H9 (cell line): Measurements from ENCODE around the gene LMBRD2. TPM values are rescaled to one million over a fixed set of nuclear protein-coding genes. Genes with fewer than 3 reads are reported as not detected.

ENCODE experiments used
- DNase-seq: peaks from one replicate; pipeline ENCODE4 v3.0.0-alpha.2; 2017
- H2AFZ ChIP-seq: one replicate; pipeline ENCODE4 v1.6.1; 2013; ENCODE audit warnings: mild to moderate bottlenecking, low read length, control low read depth, moderate library complexity
- H2AK5ac ChIP-seq: 2 replicates; pipeline ENCODE4 v1.6.1; 2013; ENCODE audit warnings: low read length, control low read depth, mixed read lengths; ENCODE audit not compliant: insufficient read length
- H2BK120ac ChIP-seq: one replicate; pipeline ENCODE4 v1.6.1; 2013; ENCODE audit warnings: low read depth, mild to moderate bottlenecking, low read length, control low read depth, inconsistent platforms; ENCODE audit not compliant: poor library complexity, severe bottlenecking
- H2BK12ac ChIP-seq: 2 replicates; pipeline ENCODE4 v1.6.1; 2013; ENCODE audit warnings: low read length, control low read depth, mixed read lengths, low read depth; ENCODE audit not compliant: insufficient read length
- H2BK15ac ChIP-seq: 2 replicates; pipeline ENCODE4 v1.6.1; 2013; ENCODE audit warnings: low read depth, low read length, control low read depth
- H2BK20ac ChIP-seq: one replicate; pipeline ENCODE4 v1.6.1; 2013; ENCODE audit warnings: low read depth, mild to moderate bottlenecking, low read length, control low read depth, inconsistent platforms; ENCODE audit not compliant: poor library complexity, severe bottlenecking
- H2BK5ac ChIP-seq: 2 replicates; pipeline ENCODE4 v1.6.1; 2013; ENCODE audit warnings: low read length, control low read depth, mixed read lengths; ENCODE audit not compliant: insufficient read length
- H3K14ac ChIP-seq: 2 replicates; pipeline ENCODE4 v1.6.1; 2013; ENCODE audit warnings: low read length, control low read depth; ENCODE audit not compliant: insufficient read depth
- H3K18ac ChIP-seq: 2 replicates; pipeline ENCODE4 v1.6.1; 2013; ENCODE audit warnings: low read depth, mild to moderate bottlenecking, mixed read lengths, low read length, control low read depth; ENCODE audit not compliant: insufficient read length
- H3K23ac ChIP-seq: 2 replicates; pipeline ENCODE4 v1.6.1; 2013; ENCODE audit warnings: low read length, control low read depth, mixed read lengths, low read depth; ENCODE audit not compliant: insufficient read length
- H3K23me2 ChIP-seq: 2 replicates; pipeline ENCODE4 v1.6.1; 2013; ENCODE audit warnings: low read depth, mild to moderate bottlenecking, mixed read lengths, low read length, control low read depth; ENCODE audit not compliant: insufficient read length, poor library complexity, severe bottlenecking
- H3K27ac ChIP-seq: 2 replicates; pipeline ENCODE4 v1.5.1; 2013; ENCODE audit warnings: low read length, control low read depth, mixed read lengths, low read depth; ENCODE audit not compliant: insufficient read length
- H3K27me3 ChIP-seq: 2 replicates; pipeline ENCODE4 v1.6.1; 2013; ENCODE audit warnings: low read length, control low read depth, inconsistent platforms; ENCODE audit not compliant: insufficient read depth
- H3K4ac ChIP-seq: 2 replicates; pipeline ENCODE4 v1.6.1; 2013; ENCODE audit warnings: low read depth, mild to moderate bottlenecking, control low read depth, inconsistent platforms, low read length, moderate library complexity
- H3K4me1 ChIP-seq: 2 replicates; pipeline ENCODE4 v1.6.1; 2013; ENCODE audit warnings: low read length, control low read depth, inconsistent platforms; ENCODE audit not compliant: insufficient read depth
- H3K4me2 ChIP-seq: 2 replicates; pipeline ENCODE4 v1.6.1; 2013; ENCODE audit warnings: low read length, control low read depth, mixed read lengths; ENCODE audit not compliant: insufficient read length, insufficient read depth
- H3K56ac ChIP-seq: 2 replicates; pipeline ENCODE4 v1.6.1; 2013; ENCODE audit warnings: low read depth, mild to moderate bottlenecking, mixed read lengths, low read length, control low read depth; ENCODE audit not compliant: insufficient read length
- H3K79me1 ChIP-seq: 2 replicates; pipeline ENCODE4 v1.6.1; 2013; ENCODE audit warnings: low read depth, mild to moderate bottlenecking, moderate library complexity, low read length, control low read depth, inconsistent platforms; ENCODE audit not compliant: insufficient read depth, poor library complexity, severe bottlenecking
- H3K79me2 ChIP-seq: 2 replicates; pipeline ENCODE4 v1.6.1; 2013; ENCODE audit warnings: low read length, control low read depth, inconsistent platforms; ENCODE audit not compliant: insufficient read depth
- H3K9ac ChIP-seq: 2 replicates; pipeline ENCODE4 v1.6.1; 2013; ENCODE audit warnings: low read length, control low read depth, mixed read lengths; ENCODE audit not compliant: insufficient read length; ENCODE audit errors: extremely low read depth
- H3K9me3 ChIP-seq: one replicate; pipeline ENCODE4 v1.6.1; 2013; ENCODE audit warnings: low read depth, low read length, inconsistent platforms; ENCODE audit not compliant: control insufficient read depth
- H3T11ph ChIP-seq: one replicate; pipeline ENCODE4 v1.6.1; 2013; ENCODE audit warnings: mild to moderate bottlenecking, low read length, control low read depth, inconsistent platforms
- H4K20me1 ChIP-seq: one replicate; pipeline ENCODE4 v1.6.1; 2013; ENCODE audit not compliant: control insufficient read depth, insufficient read length, insufficient read depth
- H4K5ac ChIP-seq: 2 replicates; pipeline ENCODE4 v1.6.1; 2013; ENCODE audit warnings: low read depth, mild to moderate bottlenecking, mixed read lengths, low read length, control low read depth; ENCODE audit not compliant: insufficient read length
- H4K8ac ChIP-seq: replicated peaks from 2 replicates; pipeline ENCODE4 v1.6.1; 2013; ENCODE audit warnings: low read length, control low read depth, mixed read lengths, low read depth; ENCODE audit not compliant: insufficient read length
- H4K91ac ChIP-seq: 2 replicates; pipeline ENCODE4 v1.6.1; 2013; ENCODE audit warnings: low read depth, mild to moderate bottlenecking, moderate library complexity, mixed read lengths, low read length, control low read depth; ENCODE audit not compliant: insufficient read length
- H3K27ac Mint-ChIP-seq, 3 experiments: 2 replicates in 2 of 3; 3 replicates in 1 of 3; pipeline ENCODE4 v1.8.0; 2020 to 2021; ENCODE audit warnings: mixed read lengths in 3 of 3, mild to moderate bottlenecking in 1 of 3, moderate library complexity in 1 of 3
- H3K27me3 Mint-ChIP-seq: 2 replicates; pipeline ENCODE4 v1.8.0; 2021; ENCODE audit warnings: low read depth, mild to moderate bottlenecking, moderate library complexity, mixed read lengths
- H3K36me3 Mint-ChIP-seq, 3 experiments: 2 replicates in 2 of 3; 3 replicates in 1 of 3; pipeline ENCODE4 v1.8.0; 2020 to 2021; ENCODE audit warnings: low read depth in 3 of 3, mixed read lengths in 3 of 3; ENCODE audit not compliant: insufficient read depth in 1 of 3
- H3K4me1 Mint-ChIP-seq, 2 experiments: 2 replicates each; pipeline ENCODE4 v1.8.0; 2020; ENCODE audit warnings: mixed read lengths in 2 of 2
- H3K4me3 Mint-ChIP-seq, 2 experiments: 2 replicates in 1 of 2; 3 replicates in 1 of 2; pipeline ENCODE4 v1.8.0; 2020 to 2021; ENCODE audit warnings: mild to moderate bottlenecking in 2 of 2, mixed read lengths in 2 of 2, moderate library complexity in 1 of 2
- H3K9me3 Mint-ChIP-seq, 2 experiments: 2 replicates in 1 of 2; 3 replicates in 1 of 2; pipeline ENCODE4 v1.8.0; 2020; ENCODE audit warnings: mild to moderate bottlenecking in 2 of 2, mixed read lengths in 2 of 2, moderate library complexity in 1 of 2
- CTCF ChIP-seq: fragments of 200-600 bp; sonication (generic); conservative IDR thresholded peaks from 3 replicates; pipeline ENCODE4 v1.8.0; 2021; ENCODE audit warnings: antibody characterized with exemption, mild to moderate bottlenecking
- WGBS: extraction: QIAGEN DNeasy Blood & Tissue Kit; methylation state at CpG from one replicate; pipeline ENCODE4 v1.1.7; 2013; ENCODE audit warnings: missing lambda C conversion rate, low lambda C conversion rate, mixed read lengths; ENCODE audit not compliant: insufficient read length; ENCODE audit errors: extremely low coverage; 5-methylcytosine and 5-hydroxymethylcytosine counted together
- total RNA-seq: library from RNA; stranded (reverse); gene quantifications from 2 replicates; pipeline ENCODE4 v1.2.1, GENCODE V29; 2021

The LMBRD2 gene
- total RNA-seq, 1 experiment from 2014 or later: 5.3 TPM

DNA sequence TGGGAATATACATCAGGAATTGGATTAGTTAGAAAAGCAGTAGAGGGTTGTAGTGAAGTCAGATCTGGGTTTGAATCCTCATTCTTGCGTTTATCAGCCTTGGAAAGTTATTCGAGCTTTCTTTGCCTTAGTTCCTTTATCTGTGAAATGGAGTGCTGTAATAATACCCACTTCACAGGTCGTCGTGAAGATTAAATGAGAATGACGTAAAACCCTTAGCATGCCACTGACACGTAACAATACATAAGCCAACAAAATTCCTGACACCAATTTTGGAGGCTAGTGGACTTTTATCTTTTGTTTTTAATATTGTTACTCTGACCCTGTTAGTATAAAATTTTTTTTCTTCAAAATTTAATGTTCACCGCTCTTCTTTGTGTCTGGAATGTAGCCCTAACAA is 3.6 kb upstream of the LMBRD2 start:
- no peak overlapping the region for H2AK5ac ChIP-seq
- peaks cover 4% of the 10 kb centered on the region; the same call in 1 of the 2 replicates for H3K79me2 ChIP-seq
- H3T11ph ChIP-seq: no peak overlapping the region
- no peak overlapping the region for H3K4ac ChIP-seq
- WGBS: no CpG with 5 or more reads among the region's 7 CpGs
- no peak overlapping the region for H2BK20ac ChIP-seq
- H3K9me3 Mint-ChIP-seq: 0 out of 5 replicates have a peak, but pooled peaks cover 0 to 3% of the 10 kb centered on the region in 2 experiments
- H3K36me3 Mint-ChIP-seq: peaks cover 32 to 66% (median 59%) of the 10 kb centered on the region in 3 experiments; a peak in 6 of 7 replicates
- H3K9ac ChIP-seq: no peak overlapping the region
- H3K27me3 ChIP-seq: no peaks in the 10 kb centered on the region
- H4K20me1 ChIP-seq: no peaks in the 10 kb centered on the region
- peaks cover 18% of the 10 kb centered on the region for H3K79me1 ChIP-seq
- no peak overlapping the region for H2BK120ac ChIP-seq
- no peaks in the 10 kb centered on the region for H3K9me3 ChIP-seq
- no peak overlapping the region for H3K18ac ChIP-seq
- DNase-seq: no peak
- H4K8ac ChIP-seq: no peak overlapping the region
- H4K5ac ChIP-seq: no peak overlapping the region
- no peak overlapping the region for H2AFZ ChIP-seq
- H2BK12ac ChIP-seq: no peak overlapping the region
- H3K27ac ChIP-seq: no peak overlapping the region
- H3K4me3 Mint-ChIP-seq: no peak overlapping the region
- no peak overlapping the region for H3K27ac Mint-ChIP-seq
- no peaks in the 10 kb centered on the region for H3K4me1 ChIP-seq
- no peak overlapping the region for H4K91ac ChIP-seq
- no peak overlapping the region for H3K23ac ChIP-seq
- no peaks in the 10 kb centered on the region for H3K27me3 Mint-ChIP-seq
- peaks cover 11% of the 10 kb centered on the region for H3K23me2 ChIP-seq
- no peak overlapping the region for H2BK15ac ChIP-seq
- H2BK5ac ChIP-seq: no peak overlapping the region
- TF ChIP-seq CTCF: no peak
- no peak overlapping the region for H3K4me2 ChIP-seq
- H3K4me1 Mint-ChIP-seq: peaks cover 20 to 31% of the 10 kb centered on the region in 2 experiments
- H3K14ac ChIP-seq: no peak overlapping the region
- no peak overlapping the region for H3K56ac ChIP-seq
